Breast epithelium (tissue), 3 donors: Measurements from ENCODE around the gene KIF15.

Experiments
- POLR2A ChIP-seq: fragments of 450-650 bp; IDR thresholded peaks from one replicate; pipeline ENCODE4 v1.6.1; 2016; ENCODE audit warnings: antibody characterized with exemption, mild to moderate bottlenecking, moderate library complexity
- TF ChIP-seq, protein P1 (sequence below), 3 donors: fragments of 450-650 bp; IDR thresholded peaks; one replicate each; pipeline ENCODE4 v1.5.1; 2016 to 2017; ENCODE audit warnings: antibody characterized with exemption in 3 of 3, mild to moderate bottlenecking in 3 of 3, moderate library complexity in 3 of 3

GRCh38 chr3:44762690-44763089 lies 1.1 kb downstream of the KIF15 start:
- no peak for TF ChIP-seq POLR2A
- TF ChIP-seq, protein P1, sequence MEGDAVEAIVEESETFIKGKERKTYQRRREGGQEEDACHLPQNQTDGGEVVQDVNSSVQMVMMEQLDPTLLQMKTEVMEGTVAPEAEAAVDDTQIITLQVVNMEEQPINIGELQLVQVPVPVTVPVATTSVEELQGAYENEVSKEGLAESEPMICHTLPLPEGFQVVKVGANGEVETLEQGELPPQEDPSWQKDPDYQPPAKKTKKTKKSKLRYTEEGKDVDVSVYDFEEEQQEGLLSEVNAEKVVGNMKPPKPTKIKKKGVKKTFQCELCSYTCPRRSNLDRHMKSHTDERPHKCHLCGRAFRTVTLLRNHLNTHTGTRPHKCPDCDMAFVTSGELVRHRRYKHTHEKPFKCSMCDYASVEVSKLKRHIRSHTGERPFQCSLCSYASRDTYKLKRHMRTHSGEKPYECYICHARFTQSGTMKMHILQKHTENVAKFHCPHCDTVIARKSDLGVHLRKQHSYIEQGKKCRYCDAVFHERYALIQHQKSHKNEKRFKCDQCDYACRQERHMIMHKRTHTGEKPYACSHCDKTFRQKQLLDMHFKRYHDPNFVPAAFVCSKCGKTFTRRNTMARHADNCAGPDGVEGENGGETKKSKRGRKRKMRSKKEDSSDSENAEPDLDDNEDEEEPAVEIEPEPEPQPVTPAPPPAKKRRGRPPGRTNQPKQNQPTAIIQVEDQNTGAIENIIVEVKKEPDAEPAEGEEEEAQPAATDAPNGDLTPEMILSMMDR (IDR thresholded peaks at IDR 0.05): no peak
